Measurements from ENCODE around the gene RPL37. TPM values are rescaled to one million over a fixed set of nuclear protein-coding genes. Genes with fewer than 3 reads are reported as not detected.

The RPL37 gene
- total RNA-seq, 1 donor from 2014 or later: 942 TPM

- no peaks in the 10 kb centered on the region for H3K9me3 ChIP-seq
- H3K27ac ChIP-seq: peak overlapping the region; percentile 93
- TF ChIP-seq CTCF (IDR thresholded peaks at IDR 0.05): no peak
- peak overlapping the region; percentile 57 for H3K4me3 ChIP-seq
- no peaks in the 10 kb centered on the region for H3K36me3 ChIP-seq
- intact Hi-C loops (cut with DNase I): no loop called here
- DNase-seq: no peak
- no peaks in the 10 kb centered on the region for H3K27me3 ChIP-seq
- H3K4me1 ChIP-seq: peaks cover 16% of the 10 kb centered on the region
- no peak for ATAC-seq
Observed at GRCh38 chr5:40842351-40842750, 7.3 kb upstream of the RPL37 start.

GRCh38 chr5:40841068-40841805, 6.2 kb upstream of the RPL37 start, which contains the start of gene CARD6:
CARD6 (plus strand) TSS chr5:40841367; CDS start chr5:40841383, 16 bp downstream.
- Histone ChIP-seq H3K27me3 (no peaks in the 10 kb centered on the region), H3K36me3 (no peaks in the 10 kb centered on the region), H3K4me3 (peak within 1 kb of the TSS; percentile 57), H3K9me3 (no peaks in the 10 kb centered on the region), H3K4me1 (peaks cover 20% of the 10 kb centered on the region), H3K27ac (peak within 1 kb of the TSS; percentile 93)
- TF ChIP-seq CTCF (IDR thresholded peaks at IDR 0.05): peak; percentile 24
- ATAC-seq: peak; percentile 76
- DNase-seq: no peak
- intact Hi-C loops (cut with DNase I): no loop called here

GRCh38 chr5:40838086-40838485, 3.1 kb upstream of the RPL37 start:
- intact Hi-C loops (cut with DNase I): no loop called here
- no peak for ATAC-seq
- no peak overlapping the region for H3K4me3 ChIP-seq
- H3K9me3 ChIP-seq: no peaks in the 10 kb centered on the region
- H3K27ac ChIP-seq: no peak overlapping the region
- no peak for TF ChIP-seq CTCF (IDR thresholded peaks at IDR 0.05)
- H3K4me1 ChIP-seq: peaks cover 27% of the 10 kb centered on the region
- no peaks in the 10 kb centered on the region for H3K27me3 ChIP-seq
- peaks cover 9% of the 10 kb centered on the region for H3K36me3 ChIP-seq
- DNase-seq: no peak

- H3K27me3 ChIP-seq: no peaks in the 10 kb centered on the region
- DNase-seq: no peak
- no peak for TF ChIP-seq CTCF (IDR thresholded peaks at IDR 0.05)
- H3K4me3 ChIP-seq: peak overlapping the region; percentile 73
- H3K27ac ChIP-seq: peak overlapping the region; percentile 96
- no peaks in the 10 kb centered on the region for H3K9me3 ChIP-seq
- peaks cover 46% of the 10 kb centered on the region for H3K36me3 ChIP-seq
- ATAC-seq: no peak
- intact Hi-C loops (cut with DNase I): no loop called here
- peaks cover 23% of the 10 kb centered on the region for H3K4me1 ChIP-seq
Observed at GRCh38 chr5:40834391-40834848, 602 bp downstream of the RPL37 start.

- Histone ChIP-seq H3K4me3 (peak overlapping the region; percentile 73), H3K27me3 (no peaks in the 10 kb centered on the region), H3K36me3 (peaks cover 52% of the 10 kb centered on the region), H3K27ac (peak overlapping the region; percentile 38), H3K4me1 (peaks cover 23% of the 10 kb centered on the region), H3K9me3 (no peaks in the 10 kb centered on the region)
- no peak for ATAC-seq
- no peak for DNase-seq
- TF ChIP-seq CTCF (IDR thresholded peaks at IDR 0.05): no peak
- intact Hi-C loops (cut with DNase I): no loop called here
Observed at GRCh38 chr5:40833712-40834229, 1.3 kb downstream of the RPL37 start.
